HG02943 (cell line): ENCODE measurements around the gene SPATA31E1.
"Not testable (repeated sequence)": the region's sequence is repeated elsewhere in the genome, so short reads cannot be mapped to it uniquely, and the experiment has no call there.

ENCODE experiments used
- ATAC-seq: cut with Tn5 transposase; IDR thresholded peaks from one replicate; pipeline ENCODE4 v1.9.1; 2021; ENCODE audit warnings: mild to moderate bottlenecking, low read depth, moderate library complexity; ENCODE audit not compliant: unreplicated experiment

SPATA31E1 gene

GRCh38 chr9:87882627-87883026 is at the start of gene SPATA31E1:
Gene SPATA31E1, plus strand, starts transcription at chr9:87882877. Its CDS starts 15 bp downstream, at chr9:87882892.
- no peak for ATAC-seq

- no peak for ATAC-seq
Measured at GRCh38 chr9:87834357-87834756, 48.3 kb upstream of the SPATA31E1 start.

GRCh38 chr9:87836536-87836935 is 46.1 kb upstream of the SPATA31E1 start:
- ATAC-seq, result no peak

- no peak for ATAC-seq
Measured at GRCh38 chr9:87836951-87837705, 45.5 kb upstream of the SPATA31E1 start.

- no peak for ATAC-seq
Measured at GRCh38 chr9:87840134-87840533, 42.5 kb upstream of the SPATA31E1 start.

GRCh38 chr9:87842878-87843585 is 39.6 kb upstream of the SPATA31E1 start:
- ATAC-seq, result no peak

GRCh38 chr9:87844506-87844905 is 38.2 kb upstream of the SPATA31E1 start:
- ATAC-seq, result no peak

- ATAC-seq, result not testable (repeated sequence)
Measured at GRCh38 chr9:87847817-87848216, 34.9 kb upstream of the SPATA31E1 start.

- ATAC-seq, result no peak
Measured at GRCh38 chr9:87849144-87849758, 33.4 kb upstream of the SPATA31E1 start.

- ATAC-seq, result no peak
Measured at GRCh38 chr9:87850391-87850790, 32.3 kb upstream of the SPATA31E1 start.

- ATAC-seq, result not testable (repeated sequence)
Measured at GRCh38 chr9:87851186-87851585, 31.5 kb upstream of the SPATA31E1 start.

- no peak for ATAC-seq
Measured at GRCh38 chr9:87853302-87853701, 29.4 kb upstream of the SPATA31E1 start.

- no peak for ATAC-seq
Measured at GRCh38 chr9:87853876-87854579, 28.6 kb upstream of the SPATA31E1 start.

GRCh38 chr9:87854580-87854955 is 28.1 kb upstream of the SPATA31E1 start:
- ATAC-seq, result no peak

GRCh38 chr9:87855061-87855460 is 27.6 kb upstream of the SPATA31E1 start:
- ATAC-seq, result no peak

GRCh38 chr9:87857141-87857947 is 25.3 kb upstream of the SPATA31E1 start:
- no peak for ATAC-seq

- no peak for ATAC-seq
Measured at GRCh38 chr9:87857948-87858335, 24.7 kb upstream of the SPATA31E1 start.

- no peak for ATAC-seq
Measured at GRCh38 chr9:87859137-87859536, 23.5 kb upstream of the SPATA31E1 start.

GRCh38 chr9:87859786-87860185 is 22.9 kb upstream of the SPATA31E1 start:
- ATAC-seq, result no peak

- ATAC-seq, result no peak
Measured at GRCh38 chr9:87861332-87861731, 21.3 kb upstream of the SPATA31E1 start.
